Ascending aorta (tissue), 2 donors: ENCODE measurements around the gene ROR1. TPM values are rescaled to one million over a fixed set of nuclear protein-coding genes. Genes with fewer than 3 reads are reported as not detected.

Experiments
- DNase-seq, 2 donors: peaks; one replicate each; pipeline ENCODE4 v3.0.0-alpha.2; 2019; ENCODE audit warnings: low spot score in 2 of 2
- H3K27ac ChIP-seq, 2 donors: fragments of 200-600 bp; sonication (generic); one replicate each; pipeline ENCODE4 v1.5.1; 2016 to 2017; ENCODE audit warnings: mild to moderate bottlenecking in 1 of 2
- H3K27me3 ChIP-seq: fragments of 200-600 bp; sonication (generic); one replicate; pipeline ENCODE4 v1.5.1; 2017
- H3K36me3 ChIP-seq, 2 donors: fragments of 200-600 bp; sonication (generic); one replicate each; pipeline ENCODE4 v1.5.1; 2016
- H3K4me1 ChIP-seq, 2 donors: fragments of 200-600 bp; sonication (generic); one replicate each; pipeline ENCODE4 v1.5.1; 2016 to 2017; ENCODE audit warnings: mild to moderate bottlenecking in 1 of 2
- H3K4me3 ChIP-seq, 2 donors: fragments of 200-600 bp; sonication (generic); one replicate each; pipeline ENCODE4 v1.5.1; 2016 to 2017; ENCODE audit warnings: mild to moderate bottlenecking in 1 of 2
- H3K9me3 ChIP-seq, 2 donors: fragments of 200-600 bp; sonication (generic); one replicate each; pipeline ENCODE4 v1.5.1; 2016
- CTCF ChIP-seq, 3 experiments: fragments of 200-600 bp in 2 of 3; fragments of 450-650 bp in 1 of 3; sonication (generic) in 2 of 3; IDR thresholded peaks; one replicate each; pipeline ENCODE4 v1.5.1; 2016 to 2019; ENCODE audit warnings: antibody characterized with exemption in 3 of 3, mild to moderate bottlenecking in 1 of 3, moderate library complexity in 1 of 3
- intact Hi-C: fragments of 100-400 bp; cut with DNase I; formaldehyde crosslinking; loops from one replicate; pipeline ENCODE4 v1.15.1; 2023
- total RNA-seq: library from RNA; depleted of rRNA; stranded (reverse); fragments of >200 nt; gene quantifications from one replicate; pipeline ENCODE4 v1.1.0, GENCODE V29; 2016

The ROR1 gene
- total RNA-seq, 1 donor from 2014 or later, result 115 TPM

GRCh38 chr1:64059556-64059955, 285.7 kb downstream of the ROR1 start:
- no peak overlapping the region for H3K27ac ChIP-seq
- peaks cover 0 to 13% of the 10 kb centered on the region in 2 donors for H3K4me1 ChIP-seq
- no peak for DNase-seq
- H3K27me3 ChIP-seq, result no peaks in the 10 kb centered on the region
- no peak overlapping the region for H3K4me3 ChIP-seq
- no peaks in the 10 kb centered on the region for H3K36me3 ChIP-seq
- no peak for TF ChIP-seq CTCF (IDR thresholded peaks at IDR 0.05)
- H3K9me3 ChIP-seq, result peaks cover 9 to 17% of the 10 kb centered on the region in 2 donors
- intact Hi-C loops, result no loop called here

- Histone ChIP-seq H3K27me3 (no peaks in the 10 kb centered on the region), H3K4me3 (no peak overlapping the region), H3K9me3 (peaks cover 9 to 17% of the 10 kb centered on the region in 2 donors), H3K36me3 (no peaks in the 10 kb centered on the region), H3K27ac (peak overlapping the region; percentile 18 to 31), H3K4me1 (peaks cover 0 to 17% of the 10 kb centered on the region in 2 donors)
- TF ChIP-seq CTCF (IDR thresholded peaks at IDR 0.05), result no peak
- intact Hi-C loops, result no loop called here
- no peak for DNase-seq
Measured at GRCh38 chr1:64060611-64061302, 286.9 kb downstream of the ROR1 start.

- Histone ChIP-seq H3K4me3 (no peak overlapping the region), H3K36me3 (no peaks in the 10 kb centered on the region), H3K27me3 (no peaks in the 10 kb centered on the region), H3K27ac (no peak overlapping the region), H3K4me1 (peaks cover 0 to 17% of the 10 kb centered on the region in 2 donors), H3K9me3 (peaks cover 9 to 17% of the 10 kb centered on the region in 2 donors)
- DNase-seq, result no peak
- no peak for TF ChIP-seq CTCF (IDR thresholded peaks at IDR 0.05)
- intact Hi-C loops, result no loop called here
Measured at GRCh38 chr1:64061430-64062104, 287.8 kb downstream of the ROR1 start.

GRCh38 chr1:64062529-64062928, 288.7 kb downstream of the ROR1 start:
- Histone ChIP-seq H3K27ac (no peak overlapping the region), H3K36me3 (no peaks in the 10 kb centered on the region), H3K9me3 (peaks cover 6 to 17% of the 10 kb centered on the region in 2 donors), H3K4me3 (no peak overlapping the region), H3K27me3 (no peaks in the 10 kb centered on the region), H3K4me1 (peaks cover 0 to 17% of the 10 kb centered on the region in 2 donors)
- no peak for DNase-seq
- intact Hi-C loops, result no loop called here
- TF ChIP-seq CTCF (IDR thresholded peaks at IDR 0.05), result no peak

GRCh38 chr1:64062941-64063581, 289.2 kb downstream of the ROR1 start:
- no peak overlapping the region for H3K27ac ChIP-seq
- H3K36me3 ChIP-seq, result no peaks in the 10 kb centered on the region
- intact Hi-C loops, result no loop called here
- no peak overlapping the region for H3K4me3 ChIP-seq
- H3K4me1 ChIP-seq, result peaks cover 0 to 17% of the 10 kb centered on the region in 2 donors
- H3K9me3 ChIP-seq, result peaks cover 4 to 13% of the 10 kb centered on the region in 2 donors
- no peak for TF ChIP-seq CTCF (IDR thresholded peaks at IDR 0.05)
- no peak for DNase-seq
- no peaks in the 10 kb centered on the region for H3K27me3 ChIP-seq
